ENCODE results near the gene PGAP6.
"Not testable (repeated sequence)": the region's sequence is repeated elsewhere in the genome, so short reads cannot be mapped to it uniquely, and the experiment has no call there.

Gene PGAP6

DNA sequence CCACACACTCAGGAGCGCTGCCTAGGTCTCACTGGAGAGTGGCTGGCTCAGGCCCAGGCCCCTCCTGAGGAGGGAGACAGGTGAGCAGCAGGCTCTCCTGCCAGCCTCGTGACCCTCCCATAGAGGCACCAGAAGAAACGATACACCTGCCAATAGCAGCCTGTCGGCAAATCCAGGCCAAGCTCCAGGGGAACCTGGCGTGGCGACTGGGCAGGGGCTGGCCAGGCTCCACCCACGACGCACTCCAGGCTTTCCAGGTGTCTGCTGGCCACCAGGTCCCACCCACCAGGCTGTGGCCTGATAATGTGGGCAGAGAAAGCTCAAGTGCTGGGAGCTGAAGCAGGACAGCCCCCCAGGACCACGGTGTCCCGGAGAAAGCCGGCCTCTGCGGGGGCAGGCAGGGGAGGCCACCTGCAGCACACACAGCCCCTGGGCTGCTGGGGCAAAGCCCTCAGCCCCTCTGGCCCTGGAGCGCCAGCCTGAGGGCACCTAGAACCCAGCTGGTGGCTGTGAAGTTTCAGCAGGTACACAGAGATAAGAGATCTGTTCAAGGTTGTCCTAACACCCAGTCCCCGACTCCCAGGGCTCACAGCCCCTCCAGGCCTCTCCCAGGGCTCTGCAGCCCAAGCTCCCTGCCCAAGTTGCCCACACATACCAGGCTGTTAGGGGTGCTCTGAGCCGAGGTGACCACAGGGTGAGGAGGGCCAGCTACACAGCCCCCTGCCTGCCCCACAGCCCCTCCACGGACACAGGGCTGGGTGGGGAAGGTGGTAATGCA is 2.4 kb downstream of the PGAP6 start:
- DNase-seq (ENCODE audit: low spot score) = no peak

DNA sequence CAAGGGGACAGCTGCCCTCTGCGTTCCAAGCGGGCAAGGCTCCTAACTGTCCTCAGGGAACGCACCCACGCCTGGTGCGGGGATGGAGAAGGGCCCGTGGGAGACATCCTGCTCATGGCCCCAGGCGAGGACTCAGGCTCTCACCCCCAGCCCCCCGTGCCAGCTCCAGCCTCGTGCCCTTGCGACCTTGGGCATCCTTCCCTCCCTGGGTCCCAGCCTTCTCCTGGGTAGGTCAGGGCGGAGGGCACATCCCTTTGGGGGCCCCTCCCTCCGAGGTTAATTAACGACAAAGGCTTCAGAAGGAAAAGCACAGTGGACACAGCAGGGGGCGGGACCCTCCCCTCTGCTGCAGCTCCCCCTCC is 3.0 kb downstream of the PGAP6 start:
- FAIRE-seq (no peak), DNase-seq (ENCODE audit: low spot score) (no peak)

More for the DNA sequence above, 2.4 kb downstream of the PGAP6 start:
- FAIRE-seq = no peak

DNA sequence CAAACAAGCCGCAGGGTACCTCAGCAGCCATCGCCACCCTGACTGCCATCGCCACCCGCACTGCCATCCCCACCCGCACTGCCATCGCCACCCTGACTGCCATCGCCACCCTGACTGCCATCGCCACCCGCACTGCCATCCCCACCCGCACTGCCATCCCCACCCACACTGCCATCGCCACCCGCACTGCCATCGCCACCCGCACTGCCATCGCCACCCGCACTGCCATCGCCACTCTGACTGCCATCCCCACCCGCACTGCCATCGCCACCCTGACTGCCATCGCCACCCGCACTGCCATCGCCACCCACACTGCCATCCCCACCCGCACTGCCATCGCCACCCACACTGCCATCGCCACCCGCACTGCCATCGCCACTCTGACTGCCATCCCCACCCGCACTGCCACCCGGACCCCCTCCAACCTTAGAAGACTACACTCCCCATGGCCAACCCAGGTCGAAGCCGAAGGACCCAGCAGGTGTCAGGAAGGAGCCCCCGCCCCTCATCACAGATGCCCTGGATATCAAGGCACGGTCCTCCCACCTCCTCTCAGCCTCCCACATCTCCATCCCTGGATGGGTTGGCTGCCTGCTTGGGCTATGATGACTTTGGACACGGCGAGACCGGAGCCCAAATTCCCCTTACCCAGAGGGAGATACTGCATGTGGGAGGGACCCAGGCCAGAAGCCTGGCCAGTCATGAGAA is 3.5 kb downstream of the PGAP6 start:
- peak; percentile 95 for FAIRE-seq
- not testable (repeated sequence) for DNase-seq (ENCODE audit: low spot score)

DNA sequence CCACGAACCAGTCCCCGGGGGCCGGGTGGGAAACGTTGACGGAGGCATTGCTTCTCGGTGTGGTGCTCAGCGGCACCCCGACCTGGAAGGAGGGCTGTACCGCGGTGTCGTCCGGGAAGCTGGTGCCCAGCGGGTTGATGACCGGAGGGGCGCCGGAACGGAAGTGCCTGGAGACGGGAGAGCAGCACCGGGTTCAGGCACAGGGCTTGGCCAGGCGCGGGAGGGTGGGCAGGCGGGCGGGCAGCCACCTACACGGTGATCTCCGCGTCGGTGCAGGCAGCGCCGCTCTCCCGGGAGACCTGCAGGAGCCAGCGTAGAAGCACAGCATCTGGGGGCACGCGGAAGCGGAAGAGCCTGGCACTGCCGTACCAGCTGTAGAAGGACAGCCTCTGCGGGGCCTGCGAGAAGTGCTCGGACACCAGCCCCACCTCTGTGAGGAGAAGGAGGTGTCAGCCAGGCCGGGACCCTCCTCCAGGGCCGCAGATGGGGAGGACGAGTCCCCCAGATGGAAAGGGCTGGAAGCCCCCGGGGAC is 4.3 kb downstream of the PGAP6 start:
- FAIRE-seq (no peak), DNase-seq (ENCODE audit: low spot score) (no peak)

DNA sequence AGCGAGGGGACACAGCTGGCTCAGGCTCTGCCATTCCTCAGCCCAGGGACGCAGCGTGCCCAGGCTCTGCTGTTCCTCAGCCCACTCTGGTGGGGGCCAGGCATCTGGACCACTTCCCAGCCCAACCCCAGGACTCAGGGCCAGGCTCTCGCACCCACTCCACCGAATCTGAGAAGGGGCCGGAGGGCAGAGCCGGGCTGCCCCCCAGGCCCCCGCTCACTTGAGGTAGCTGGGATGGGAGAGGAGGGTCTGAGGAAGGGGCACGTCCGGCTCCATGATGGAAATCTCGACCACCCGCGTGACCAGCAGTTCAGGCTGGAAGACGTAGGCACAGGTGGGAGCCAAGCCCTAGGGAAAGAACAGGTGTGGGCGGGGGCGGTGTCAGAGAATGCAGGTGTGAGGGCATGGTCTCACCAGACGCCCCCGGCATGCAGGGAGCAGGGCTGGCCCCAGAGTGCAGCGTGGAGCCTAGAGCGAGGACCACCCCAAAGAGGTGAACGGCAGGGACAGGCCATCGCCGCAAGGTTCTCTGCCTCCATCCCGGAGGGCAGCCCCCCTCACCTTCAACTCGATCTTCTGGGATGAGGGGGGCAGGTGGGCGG is 4.9 kb downstream of the PGAP6 start:
- no peak for FAIRE-seq

DNA sequence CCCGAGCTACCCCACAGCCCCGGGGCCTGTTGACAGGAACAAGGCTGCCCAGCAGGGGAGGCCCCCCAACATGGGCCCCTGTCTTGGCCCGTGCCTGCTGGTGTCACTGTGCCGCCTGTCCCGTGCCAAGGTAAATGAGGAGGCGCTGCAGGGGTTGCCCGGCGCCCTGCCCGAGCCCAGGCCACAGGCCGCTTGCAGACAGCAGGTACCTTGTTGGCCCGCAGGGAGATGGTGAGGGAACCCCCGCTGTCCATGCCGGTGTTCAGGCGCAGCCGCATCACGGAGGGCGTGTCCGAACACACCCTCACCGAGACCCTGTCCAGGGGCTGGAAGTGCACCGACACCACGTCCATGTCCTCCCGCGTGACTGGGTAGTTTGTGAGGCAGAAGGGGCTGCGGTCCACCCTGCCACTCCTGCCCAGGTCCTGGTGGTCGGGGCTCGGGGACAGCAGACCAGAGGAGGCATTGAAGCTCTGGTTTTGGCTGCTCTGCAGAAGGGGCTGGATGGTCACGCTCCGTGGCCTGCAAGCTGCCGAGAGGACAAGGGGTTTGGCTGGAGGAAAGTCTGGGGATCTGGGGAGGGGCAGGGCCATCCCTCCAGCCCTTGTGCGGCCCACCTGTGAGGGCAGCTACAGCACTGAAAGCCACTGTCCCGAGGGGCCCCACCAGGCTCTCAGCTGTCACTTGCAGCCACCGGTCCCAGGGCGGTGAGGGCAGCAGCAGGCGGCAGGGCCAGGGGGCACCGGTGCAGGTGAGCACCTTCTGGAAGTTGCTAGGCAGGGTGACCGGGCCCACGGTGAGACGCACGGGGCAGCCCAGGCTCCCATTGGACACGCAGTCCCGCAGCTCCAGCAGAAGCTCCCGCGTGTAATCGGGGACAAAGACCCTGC is 5.6 kb downstream of the PGAP6 start:
- no peak for DNase-seq (ENCODE audit: low spot score)
- FAIRE-seq = no peak

More for the DNA sequence above, 4.9 kb downstream of the PGAP6 start:
- no peak for DNase-seq (ENCODE audit: low spot score)

DNA sequence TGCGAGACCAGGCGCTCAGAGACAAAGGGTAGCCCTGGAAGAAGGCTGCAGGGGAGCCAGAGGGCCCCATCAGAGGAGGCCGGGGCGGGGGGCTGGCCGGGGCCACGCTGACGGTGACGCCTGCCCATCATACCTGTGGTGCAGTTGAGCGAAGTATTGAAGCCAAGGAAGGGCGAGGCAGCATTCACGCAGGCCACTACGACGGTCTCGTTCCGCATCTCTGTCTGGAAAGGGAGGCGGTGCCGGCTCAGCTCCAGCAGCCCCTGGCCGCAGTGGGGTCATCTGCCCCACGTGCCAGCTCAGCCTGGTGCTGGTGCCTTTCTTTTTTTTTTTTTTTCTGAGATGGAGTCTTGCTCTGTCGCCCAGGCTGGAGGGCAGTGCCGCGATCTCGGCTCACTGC is 6.6 kb downstream of the PGAP6 start:
- FAIRE-seq = no peak
- DNase-seq (ENCODE audit: low spot score) = no peak

DNA sequence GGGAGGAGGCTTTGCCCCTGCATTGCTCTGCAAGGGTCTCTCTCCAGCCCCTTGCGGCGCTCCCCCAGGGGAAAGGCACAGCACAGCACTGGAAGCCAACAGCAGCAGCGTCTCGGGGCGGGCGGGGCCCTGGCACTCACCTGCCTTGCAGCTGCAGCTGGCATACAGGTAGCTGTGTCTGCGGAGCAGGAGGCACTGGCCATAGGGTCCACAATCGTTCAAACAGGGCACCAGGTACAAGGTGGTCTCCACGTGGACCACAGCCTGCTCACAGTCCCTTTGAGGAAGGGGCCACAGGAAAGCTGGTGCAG is 7.2 kb downstream of the PGAP6 start:
- no peak for FAIRE-seq

DNA sequence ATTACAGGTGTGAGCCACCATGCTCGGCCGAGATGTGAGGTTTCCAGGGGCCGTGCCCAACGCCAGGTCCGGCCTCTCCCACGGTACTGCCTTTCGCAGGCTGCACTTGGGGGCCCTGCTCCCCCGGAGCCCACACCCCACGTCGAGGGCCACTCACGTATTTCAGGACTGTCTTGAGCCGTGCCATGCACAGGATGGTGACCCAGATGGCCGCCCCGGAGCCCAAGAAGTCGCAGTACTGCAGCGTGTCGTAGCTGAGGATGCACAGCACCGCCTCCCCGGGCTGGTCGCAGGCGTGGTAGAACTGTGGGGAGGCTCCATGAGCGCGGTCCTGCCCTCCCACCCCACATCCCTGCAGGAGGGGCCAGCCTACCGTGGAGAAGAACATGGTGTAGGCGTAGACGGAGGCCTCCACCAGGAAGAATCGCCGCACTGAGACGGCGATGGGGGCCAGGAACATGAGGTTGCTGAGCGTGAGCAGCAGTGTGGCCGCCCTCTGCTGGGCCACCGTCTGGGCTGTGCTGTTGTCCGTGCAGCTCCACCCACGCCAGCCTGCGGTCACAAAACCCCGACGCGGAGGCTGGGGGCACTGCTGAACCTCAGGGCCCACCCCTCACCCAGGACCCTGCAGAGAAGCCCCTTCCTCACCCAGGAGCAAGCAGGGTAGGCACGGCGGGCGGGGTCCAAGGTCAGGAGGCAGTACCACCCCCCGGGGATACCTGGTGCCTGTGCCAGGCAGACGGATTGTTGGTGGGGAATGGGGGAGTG is 7.7 kb downstream of the PGAP6 start:
- DNase-seq (ENCODE audit: low spot score) = no peak
- no peak for FAIRE-seq

More for the DNA sequence above, 7.2 kb downstream of the PGAP6 start:
- no peak for DNase-seq (ENCODE audit: low spot score)

DNA sequence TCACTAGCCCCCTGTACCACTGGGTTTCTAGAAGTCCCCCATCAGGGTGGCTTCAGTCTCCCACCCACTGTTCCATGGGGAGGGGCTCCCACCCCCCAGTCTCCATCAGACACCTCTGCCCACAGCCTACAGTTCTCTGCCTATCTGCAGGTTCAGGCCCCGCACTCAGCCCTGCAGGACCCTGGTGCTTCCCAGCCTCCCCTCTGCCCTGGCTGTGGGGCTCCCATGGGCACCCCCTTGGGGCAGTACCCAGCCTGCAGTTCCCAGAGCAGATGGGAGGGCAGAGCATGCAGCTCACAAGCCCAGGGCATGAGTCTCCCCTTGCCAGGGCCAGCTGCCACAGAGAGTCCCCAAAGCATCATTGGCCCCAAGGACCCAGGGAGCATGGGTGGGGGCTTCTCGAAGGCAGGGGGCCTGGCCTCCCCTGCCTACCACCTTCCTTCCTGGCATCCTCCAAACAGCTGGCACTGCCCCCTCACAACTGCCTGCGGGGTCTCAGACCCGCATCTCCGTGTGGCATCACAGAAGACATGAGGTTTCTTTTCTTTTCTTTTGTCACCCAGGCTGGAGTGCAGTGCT is 8.7 kb downstream of the PGAP6 start:
- DNase-seq (ENCODE audit: low spot score) (no peak), FAIRE-seq (no peak)

DNA sequence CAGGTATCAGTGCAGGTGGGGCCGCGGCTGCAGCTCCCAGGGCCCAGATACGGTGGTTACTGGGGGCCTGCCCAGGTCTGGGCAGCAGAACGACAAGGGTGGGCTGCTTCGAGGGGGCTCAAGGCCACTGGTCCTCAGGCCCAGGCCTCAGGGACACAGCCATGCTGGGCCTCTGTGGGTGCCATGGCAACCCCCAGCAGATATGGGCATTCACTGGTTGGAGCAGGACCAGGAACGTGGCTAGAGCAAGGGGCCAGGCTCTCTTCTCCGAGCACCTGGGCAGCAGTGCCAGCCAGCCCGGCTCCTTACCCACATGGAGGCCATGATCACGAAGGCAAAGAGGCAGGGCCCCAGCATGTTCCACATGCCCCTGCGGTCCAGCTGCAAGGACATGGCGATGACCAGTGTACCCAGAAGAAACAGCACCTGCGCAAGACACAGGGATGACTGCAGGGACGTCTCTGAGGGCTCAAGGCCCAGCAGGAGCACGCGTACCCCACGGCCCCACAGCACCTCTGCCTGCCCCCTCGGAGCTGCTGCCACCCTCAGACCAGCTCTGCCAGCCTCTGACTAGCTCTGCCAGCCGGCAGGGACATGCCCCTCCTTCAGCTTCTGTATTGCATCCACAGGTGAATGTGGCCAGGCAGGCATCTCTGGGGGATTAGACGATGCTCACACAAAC is 9.3 kb downstream of the PGAP6 start:
- no peak for FAIRE-seq

DNA sequence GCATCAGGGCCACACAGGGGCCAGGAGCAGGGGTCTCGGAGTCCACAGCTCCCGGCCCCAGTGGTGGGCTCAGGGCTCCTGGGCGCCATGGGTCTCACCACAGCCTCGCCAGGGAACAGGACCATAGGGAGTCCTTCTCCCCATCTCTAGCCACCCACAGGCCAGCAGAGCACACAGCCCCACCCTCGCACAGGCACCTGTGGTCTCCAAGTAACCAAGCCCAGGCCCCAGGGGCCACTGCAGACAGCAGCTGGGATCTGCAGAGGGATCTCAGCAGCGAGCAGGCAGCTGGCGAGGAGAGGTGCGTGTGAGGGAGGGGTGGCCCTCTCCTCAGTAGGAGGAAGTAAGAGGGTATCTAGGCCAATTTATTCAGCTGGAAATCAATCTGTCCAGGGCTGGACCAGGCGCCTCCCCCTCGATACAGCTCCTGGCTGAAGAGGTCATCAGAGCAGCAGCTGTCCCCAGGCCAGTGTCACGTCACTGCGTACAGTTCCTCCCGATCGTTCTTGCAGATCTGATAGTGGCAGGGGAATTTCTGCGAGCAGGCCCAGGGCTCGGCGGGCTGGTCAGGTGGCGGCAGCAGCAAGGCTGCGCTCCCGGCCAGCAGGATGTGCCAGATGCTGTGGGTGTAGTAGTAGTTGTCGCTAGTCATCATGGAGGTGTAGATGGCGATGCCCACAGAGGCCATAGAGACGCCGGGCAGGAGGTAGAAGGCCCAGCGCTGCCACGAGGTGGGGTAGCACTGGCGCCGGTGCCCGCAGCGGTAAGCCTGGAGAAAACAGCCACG is 10.1 kb downstream of the PGAP6 start:
- FAIRE-seq = no peak

More for the DNA sequence above, 9.3 kb downstream of the PGAP6 start:
- DNase-seq (ENCODE audit: low spot score) = no peak

DNA sequence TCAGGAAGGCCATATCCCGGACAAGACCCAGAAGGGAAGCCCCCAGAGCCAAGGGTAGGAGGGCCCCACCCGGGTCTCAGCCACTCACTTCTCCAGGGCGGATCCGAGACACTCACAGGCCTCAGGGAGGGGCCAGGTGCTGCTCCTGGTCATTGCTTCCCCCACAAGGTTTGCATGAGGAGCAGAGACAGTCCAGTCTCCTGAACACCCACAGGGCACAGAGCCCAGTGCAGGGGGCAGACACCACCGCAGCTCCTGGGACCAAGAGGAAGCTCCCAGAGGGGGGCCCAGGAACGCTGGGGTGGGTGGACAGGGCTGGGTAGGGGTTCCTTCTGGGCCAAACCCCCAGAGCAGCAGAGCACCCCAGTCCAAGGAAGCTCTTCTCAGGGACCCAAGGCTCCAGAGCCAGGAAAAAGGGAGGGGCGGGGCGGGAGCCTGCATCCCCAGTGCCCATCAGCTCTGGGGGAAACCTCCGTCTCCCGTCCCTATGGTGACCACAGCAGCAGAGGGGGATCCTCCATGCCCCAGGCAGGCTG is 10.7 kb downstream of the PGAP6 start:
- DNase-seq (ENCODE audit: low spot score) = no peak
- FAIRE-seq = no peak

More for the DNA sequence above, 10.1 kb downstream of the PGAP6 start:
- no peak for DNase-seq (ENCODE audit: low spot score)

DNA sequence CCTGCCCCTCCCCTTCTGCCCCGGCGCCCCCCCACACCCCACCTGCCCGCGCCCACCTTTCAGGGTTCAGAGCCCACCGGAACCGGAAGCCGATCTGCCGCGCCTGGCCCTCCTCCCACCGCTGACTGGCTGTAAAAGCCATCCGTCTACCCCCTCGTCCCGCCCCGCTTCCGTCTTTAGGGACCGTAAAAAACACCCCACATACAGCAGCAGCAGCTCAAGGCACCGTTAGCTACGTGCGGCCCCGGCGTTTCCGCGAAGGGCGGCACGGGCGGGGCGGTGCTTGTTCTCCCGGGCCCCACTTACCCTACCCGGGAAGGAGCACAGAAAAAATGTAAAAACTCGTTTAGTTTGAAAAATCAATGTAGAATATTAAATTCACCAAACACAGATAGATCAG is 11.3 kb downstream of the PGAP6 start, which contains the start of gene MRPL28:
MRPL28 (minus strand) TSS at position 96 of the 400 bp plus-strand sequence. CDS start 320 bp downstream, outside the sequence.
- peak; percentile 96 for FAIRE-seq
- DNase-seq (ENCODE audit: low spot score) = peak; percentile 94

DNA sequence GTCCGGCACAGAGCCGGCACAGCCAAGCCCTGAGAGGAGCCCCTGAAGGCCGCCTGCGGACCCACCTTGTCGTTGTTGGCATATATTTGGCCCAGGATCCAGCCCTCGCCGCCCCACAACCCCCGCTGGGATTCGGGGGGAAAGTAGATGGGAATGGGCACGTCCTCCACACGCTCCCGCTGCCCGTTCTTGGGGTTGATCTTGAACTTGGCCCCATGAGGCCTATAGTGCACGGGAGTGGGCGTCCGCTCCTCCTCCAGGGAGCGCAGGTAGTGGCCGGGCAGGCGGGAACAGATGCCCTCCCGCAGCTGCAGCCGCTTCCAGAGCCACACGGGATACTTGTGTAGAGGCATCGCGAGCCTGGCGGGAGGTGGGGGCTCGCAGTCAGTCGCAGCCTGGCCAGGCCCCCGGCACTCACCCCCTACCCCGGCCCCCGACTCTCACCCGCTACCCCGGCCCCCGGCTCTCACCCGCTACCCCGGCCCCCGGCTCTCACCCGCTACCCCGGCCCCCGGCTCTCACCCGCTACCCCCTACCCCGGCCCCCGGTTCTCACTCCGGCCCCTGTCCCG is 11.8 kb downstream of the PGAP6 start:
- FAIRE-seq = no peak
- peak; percentile 26 for DNase-seq (ENCODE audit: low spot score)

DNA sequence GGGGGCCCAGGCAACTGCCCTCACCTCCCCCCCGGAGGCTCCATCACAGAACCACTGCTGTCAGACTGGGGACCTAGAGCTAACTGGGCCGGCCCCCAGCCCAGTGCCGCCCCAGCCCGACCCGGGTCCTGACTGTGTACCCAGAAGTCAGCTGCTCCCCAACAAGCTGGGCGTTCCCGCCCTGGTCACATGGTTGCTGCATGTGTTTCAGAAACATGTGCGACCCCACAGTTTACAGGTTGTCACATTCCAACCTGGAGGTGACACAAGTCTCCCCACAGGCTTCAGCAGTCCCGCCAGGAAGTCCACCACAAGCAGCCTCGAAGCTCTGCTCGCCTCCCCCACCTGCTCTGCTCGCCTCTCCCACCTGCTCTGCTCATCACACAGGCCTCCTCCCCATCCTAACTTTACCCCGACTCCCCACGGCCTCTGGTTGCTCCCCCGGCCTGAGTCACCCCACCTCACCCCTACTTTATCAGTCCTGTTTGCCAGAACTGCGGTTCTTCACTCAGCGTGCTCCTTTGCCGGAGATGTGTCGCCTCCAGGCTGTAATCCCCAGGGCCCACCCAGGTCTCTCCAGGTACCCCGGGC is 12.4 kb downstream of the PGAP6 start:
- DNase-seq (ENCODE audit: low spot score) = no peak

DNA sequence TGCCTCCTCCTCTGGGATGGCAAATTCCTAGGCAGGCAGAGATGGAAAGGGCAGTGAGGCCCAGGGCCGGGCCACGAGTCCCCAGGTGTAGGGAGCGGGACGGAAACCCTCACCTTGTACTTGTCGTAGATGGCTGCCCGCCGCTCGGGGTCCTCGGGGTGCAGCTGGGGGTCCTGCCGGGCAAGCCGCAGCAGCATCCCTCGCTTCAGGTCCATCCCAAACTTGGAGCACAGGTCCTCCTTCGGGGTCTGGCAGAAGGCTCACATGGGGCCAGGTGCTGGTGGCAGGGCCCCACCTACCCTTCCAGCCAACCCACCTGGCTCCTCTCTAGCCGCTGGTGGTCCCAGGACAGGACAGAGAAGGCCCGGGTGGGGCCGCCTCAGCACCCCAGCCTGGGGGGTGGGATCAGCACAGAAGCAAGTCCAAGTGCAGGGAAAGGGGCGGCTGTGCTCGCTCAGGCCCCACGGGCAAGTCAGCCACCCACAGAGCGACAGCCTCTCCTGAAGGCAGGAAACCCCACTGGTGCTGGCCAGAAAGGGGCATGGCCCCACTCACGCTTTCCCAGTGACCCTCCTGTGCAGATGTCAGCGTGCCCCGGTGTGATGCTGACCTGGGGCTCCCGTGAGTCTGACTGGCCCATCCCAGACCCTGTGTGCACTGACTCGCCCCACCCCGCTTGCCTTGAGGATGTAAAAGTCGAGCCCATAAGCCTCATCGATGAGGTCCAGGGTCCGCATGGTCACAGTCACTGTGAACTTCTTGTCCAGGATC is 13.2 kb downstream of the PGAP6 start:
- FAIRE-seq = no peak

More for the DNA sequence above, 12.4 kb downstream of the PGAP6 start:
- FAIRE-seq = no peak

More for the DNA sequence above, 13.2 kb downstream of the PGAP6 start:
- DNase-seq (ENCODE audit: low spot score) = no peak

Data from urothelium cell line (cell line).